ENCODE data around the gene EEF1B2.

DNA sequence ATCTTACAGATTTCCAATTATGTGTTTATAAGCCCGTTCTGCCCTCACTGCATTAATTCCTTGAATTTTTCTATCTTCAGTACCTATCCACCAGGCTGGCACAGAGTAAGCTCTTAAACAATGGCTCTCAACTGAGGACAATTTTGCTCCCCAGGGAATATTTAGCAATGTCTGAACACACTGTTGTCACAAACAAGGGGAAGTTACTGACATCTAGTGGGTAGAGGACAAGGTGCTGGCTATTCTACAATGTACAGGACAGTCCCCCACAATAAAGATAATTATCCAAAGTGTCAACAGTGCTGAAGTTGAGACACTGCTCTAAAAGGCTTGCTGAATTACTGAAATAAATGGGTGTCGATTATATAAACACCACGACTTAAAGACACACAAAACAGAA is 5.5 kb upstream of the EEF1B2 start:
- TF ChIP-seq, protein P1, sequence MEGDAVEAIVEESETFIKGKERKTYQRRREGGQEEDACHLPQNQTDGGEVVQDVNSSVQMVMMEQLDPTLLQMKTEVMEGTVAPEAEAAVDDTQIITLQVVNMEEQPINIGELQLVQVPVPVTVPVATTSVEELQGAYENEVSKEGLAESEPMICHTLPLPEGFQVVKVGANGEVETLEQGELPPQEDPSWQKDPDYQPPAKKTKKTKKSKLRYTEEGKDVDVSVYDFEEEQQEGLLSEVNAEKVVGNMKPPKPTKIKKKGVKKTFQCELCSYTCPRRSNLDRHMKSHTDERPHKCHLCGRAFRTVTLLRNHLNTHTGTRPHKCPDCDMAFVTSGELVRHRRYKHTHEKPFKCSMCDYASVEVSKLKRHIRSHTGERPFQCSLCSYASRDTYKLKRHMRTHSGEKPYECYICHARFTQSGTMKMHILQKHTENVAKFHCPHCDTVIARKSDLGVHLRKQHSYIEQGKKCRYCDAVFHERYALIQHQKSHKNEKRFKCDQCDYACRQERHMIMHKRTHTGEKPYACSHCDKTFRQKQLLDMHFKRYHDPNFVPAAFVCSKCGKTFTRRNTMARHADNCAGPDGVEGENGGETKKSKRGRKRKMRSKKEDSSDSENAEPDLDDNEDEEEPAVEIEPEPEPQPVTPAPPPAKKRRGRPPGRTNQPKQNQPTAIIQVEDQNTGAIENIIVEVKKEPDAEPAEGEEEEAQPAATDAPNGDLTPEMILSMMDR (conservative IDR thresholded peaks at IDR 0.05), result peak; percentile 29
- TF ChIP-seq ZFX (IDR thresholded peaks at IDR 0.05), result no peak

Measured in C4-2B (cell line).